Activated T-cell treated with anti-CD3 and anti-CD28 coated beads for 24 hours (primary cell): ENCODE measurements around the gene XRCC1.
"Not testable (repeated sequence)": the region's sequence is repeated elsewhere in the genome, so short reads cannot be mapped to it uniquely, and the experiment has no call there.

Experiments used
- DNase-seq: peaks from one replicate; pipeline ENCODE4 v3.0.0-alpha.2; 2020; ENCODE audit warnings: low read depth

Gene XRCC1

GRCh38 chr19:43575955-43576878 lies 890 bp upstream of the XRCC1 start:
- no peak for DNase-seq

- no peak for DNase-seq
Observed at GRCh38 chr19:43574424-43575155, 737 bp downstream of the XRCC1 start.

GRCh38 chr19:43572171-43572588 lies 3.1 kb downstream of the XRCC1 start:
- DNase-seq: no peak

DNA sequence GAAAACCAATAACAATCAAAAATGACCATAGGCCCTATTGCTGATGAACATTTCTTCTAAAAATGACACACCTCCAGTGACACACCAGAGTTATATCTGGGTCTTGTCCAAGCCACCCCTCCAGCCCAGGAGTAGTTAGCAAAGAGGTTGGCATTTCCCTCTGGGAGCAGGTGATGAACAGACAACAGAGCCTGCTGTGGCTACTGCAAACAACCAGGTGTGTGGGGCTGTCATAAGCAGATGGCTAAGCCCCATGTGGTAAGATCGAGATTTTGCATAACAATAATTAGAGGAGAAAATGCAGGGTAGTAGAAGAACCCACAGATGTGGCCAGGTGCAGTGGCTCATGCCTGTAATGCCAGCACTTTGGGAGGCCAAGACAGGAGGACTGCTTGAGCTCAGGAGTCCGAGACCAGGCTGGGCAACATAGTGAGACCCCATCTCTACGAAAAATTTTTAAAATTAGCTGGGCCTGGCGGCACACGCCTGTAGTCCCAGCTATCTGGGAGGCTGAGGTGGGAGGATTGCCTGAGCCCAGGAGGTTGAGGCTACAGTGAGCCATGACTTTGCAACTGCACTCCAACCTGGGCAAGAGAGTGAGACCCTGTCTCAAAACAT lies 5.0 kb downstream of the XRCC1 start:
- no peak for DNase-seq

GRCh38 chr19:43569657-43570056 lies 5.7 kb downstream of the XRCC1 start:
- DNase-seq: no peak

GRCh38 chr19:43564800-43565199 lies 10.5 kb downstream of the XRCC1 start:
- no peak for DNase-seq

GRCh38 chr19:43563816-43564457 lies 11.4 kb downstream of the XRCC1 start:
- DNase-seq: no peak

- peak; percentile 61 for DNase-seq
Observed at GRCh38 chr19:43562698-43563241, 12.6 kb downstream of the XRCC1 start.

GRCh38 chr19:43562226-43562697 lies 13.1 kb downstream of the XRCC1 start:
- no peak for DNase-seq

DNA sequence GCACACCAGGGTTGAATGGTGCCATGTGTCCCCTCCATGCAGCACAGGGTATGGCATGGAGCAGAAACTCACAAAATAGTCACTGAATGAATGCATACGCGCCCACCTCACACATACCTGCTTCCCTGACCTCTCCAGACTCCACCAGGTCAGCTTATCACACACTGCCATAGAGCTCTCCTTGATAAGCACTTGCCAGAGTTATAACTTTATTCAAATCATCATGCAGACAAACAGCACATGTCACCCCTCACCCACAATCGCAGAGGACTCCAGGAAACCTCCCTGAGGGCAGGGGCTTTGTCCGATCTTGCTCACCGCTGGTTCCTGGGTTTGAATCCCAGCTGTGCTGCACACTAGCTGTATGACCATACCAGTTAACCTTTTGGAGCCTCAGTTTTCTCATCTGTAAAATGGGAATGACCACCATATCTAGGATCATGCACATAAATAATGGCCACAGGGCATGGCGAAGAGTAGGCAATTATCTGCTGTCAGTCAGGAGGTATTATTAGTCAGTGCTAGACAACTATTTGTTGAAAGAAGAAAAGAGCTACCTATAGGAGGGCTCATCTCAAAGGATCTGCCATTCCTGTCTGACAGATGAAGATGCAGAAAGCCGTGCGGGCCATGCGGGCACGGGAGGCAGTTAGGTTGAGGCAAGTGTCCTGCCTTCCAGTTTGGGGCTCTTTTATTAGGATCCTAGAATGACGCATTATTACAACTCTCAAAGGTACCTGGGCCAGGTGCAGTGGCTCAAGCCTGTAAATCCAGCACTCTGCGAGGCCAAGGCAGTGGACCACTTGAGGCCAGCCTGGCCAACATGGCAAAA lies 14.0 kb downstream of the XRCC1 start:
- DNase-seq: no peak

- DNase-seq: no peak
Observed at GRCh38 chr19:43560687-43561086, 14.6 kb downstream of the XRCC1 start.

- peak; percentile 78 for DNase-seq
Observed at GRCh38 chr19:43555185-43555770, 20.0 kb downstream of the XRCC1 start.

DNA sequence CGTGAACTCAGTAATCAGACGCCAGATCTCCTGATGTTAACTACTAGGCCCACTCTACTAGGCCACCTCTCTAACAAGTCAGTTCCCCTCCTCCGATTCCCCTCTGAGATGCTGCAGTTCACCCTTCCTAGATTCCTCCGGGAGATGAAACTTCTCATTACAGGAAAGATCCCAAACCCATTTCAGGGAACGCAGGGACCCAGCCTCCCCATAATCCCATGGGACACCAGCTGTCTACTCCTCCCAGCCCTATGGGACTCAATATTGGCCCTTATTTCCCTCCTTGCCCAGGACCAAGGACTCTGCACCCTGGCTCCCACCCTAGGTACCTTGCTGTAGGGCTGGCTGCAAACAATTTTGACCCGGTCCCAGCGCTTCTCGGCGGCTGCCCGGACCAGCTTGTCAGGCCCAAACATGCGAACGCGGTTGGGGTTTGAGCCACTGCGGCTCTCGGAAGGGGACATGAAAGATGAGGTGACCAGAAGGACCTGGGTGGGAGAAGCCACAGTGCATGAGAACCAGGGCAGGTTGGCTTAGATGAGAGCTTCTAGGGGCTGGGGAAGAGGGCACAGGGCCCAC lies 20.9 kb downstream of the XRCC1 start:
- no peak for DNase-seq

DNA sequence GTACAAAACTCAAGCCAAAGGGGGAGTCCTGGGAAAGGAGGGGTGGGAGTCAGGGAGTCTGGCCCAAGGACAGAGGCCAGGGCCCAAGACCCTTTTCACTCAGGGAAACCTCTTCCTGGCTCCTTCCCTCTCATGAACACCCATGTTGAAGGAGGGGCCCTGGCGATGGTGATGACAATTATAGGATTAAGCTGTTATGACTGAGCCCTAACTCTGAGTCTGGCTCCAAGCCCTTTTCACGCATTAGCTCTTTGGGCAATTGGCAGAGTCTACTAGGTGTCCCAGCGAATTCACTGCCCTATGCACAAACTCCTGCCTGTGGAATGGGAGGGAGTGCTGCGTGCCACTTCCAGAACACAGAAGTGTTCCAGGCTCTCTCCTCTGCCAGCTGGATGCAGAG lies 21.7 kb downstream of the XRCC1 start:
- DNase-seq: no peak

- no peak for DNase-seq
Observed at GRCh38 chr19:43552616-43553015, 22.7 kb downstream of the XRCC1 start.

DNA sequence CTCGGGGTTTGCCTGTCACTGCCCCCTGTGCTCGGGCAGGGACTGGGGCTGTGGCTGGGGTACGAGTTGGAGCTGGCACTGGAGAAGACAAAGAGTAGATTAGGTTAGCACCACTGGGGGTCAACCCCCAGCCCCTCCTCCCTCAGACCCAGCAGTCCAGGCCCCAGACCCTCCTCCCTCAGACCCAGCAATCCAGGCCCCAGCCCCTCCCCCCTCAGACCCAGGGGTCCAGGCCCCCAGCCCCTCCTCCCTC lies 23.2 kb downstream of the XRCC1 start:
- no peak for DNase-seq

DNA sequence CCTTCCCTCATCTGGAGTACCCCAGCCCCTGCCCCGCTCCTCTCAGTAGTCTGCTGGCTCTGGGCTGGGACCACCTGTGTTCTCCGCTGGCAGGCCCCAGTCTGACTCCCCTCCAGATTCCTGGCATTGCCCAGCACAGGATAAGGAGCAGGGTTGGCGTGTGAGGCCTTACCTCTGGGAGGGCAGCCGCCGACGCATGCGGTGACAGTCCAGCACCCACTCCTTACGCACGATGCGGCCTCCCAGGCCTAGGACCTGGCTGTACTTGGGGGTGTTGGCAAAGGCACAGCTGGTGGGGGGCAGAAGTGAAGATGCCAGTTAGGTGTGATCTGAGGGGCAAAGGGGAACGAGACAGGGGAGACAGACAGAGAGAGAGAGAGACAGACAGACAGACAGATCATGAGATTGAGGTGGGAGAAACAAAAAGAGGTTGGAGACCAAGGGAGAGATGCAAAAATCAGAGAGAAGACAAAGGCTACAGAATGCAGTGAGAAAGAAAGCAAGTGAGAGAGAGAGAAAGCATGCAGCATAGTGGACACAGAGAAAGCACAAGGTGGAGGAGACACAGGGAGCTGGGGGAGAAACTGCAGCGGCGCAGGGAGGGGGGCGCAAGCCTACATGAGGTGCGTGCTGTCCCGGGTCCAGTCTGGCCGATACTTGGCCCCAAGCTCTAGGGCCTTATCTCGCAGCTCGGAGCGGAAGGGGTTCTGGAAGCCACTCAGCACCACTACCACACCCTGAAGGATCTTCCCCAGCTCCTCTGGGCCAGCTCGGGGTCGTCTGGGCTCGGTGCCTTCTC lies 23.7 kb downstream of the XRCC1 start:
- no peak for DNase-seq

DNA sequence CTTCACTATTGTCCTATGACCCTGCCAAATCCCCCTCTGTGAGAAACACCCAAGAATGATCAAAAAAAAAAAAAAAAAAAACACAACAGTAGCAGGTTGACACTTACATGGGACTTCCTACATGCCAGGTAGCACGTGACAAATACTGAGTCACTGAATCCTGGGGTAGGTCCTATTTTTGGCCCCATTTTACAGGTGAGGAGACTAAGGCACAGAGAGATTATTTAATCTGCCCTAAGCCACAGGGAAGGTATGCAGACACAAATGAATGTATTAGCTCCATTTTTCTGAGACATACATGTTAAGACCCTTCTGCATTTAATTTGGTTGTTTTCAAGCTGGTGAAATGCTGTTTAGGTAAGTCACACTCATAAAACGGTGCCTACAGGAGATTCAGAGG lies 26.6 kb downstream of the XRCC1 start:
- no peak for DNase-seq

GRCh38 chr19:43547926-43548325 lies 27.4 kb downstream of the XRCC1 start:
- not testable (repeated sequence) for DNase-seq

DNA sequence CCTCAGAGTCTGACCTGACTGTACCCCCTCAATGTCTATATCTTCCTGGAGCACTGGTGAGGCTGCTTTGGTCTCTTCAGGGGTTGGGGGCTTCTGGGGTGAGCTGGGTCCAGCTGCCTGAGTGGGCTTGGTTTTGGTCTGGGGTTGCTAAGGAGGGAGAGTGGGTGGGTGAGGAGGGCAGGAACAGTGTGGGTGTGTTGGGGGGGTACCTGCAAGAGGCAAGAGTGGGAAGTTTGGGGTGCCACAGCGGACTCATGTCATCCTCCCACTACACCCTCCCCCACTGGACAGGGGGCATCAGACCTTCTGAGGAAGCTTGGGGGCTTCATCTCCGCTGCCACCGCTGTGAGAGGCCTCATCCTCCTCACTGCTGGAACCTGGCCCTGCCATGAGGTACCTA lies 28.7 kb downstream of the XRCC1 start:
- DNase-seq: no peak
